Skeletal muscle satellite cell (primary cell): ENCODE data around the gene PHLDB3.
A peak's percentile ranks its signal among the peaks of the same experiment; 100 is the strongest.
"Not testable (repeated sequence)": the region's sequence is repeated elsewhere in the genome, so short reads cannot be mapped to it uniquely, and the experiment has no call there.

ENCODE experiments used
- H3K27me3 ChIP-seq: 2 replicates; pipeline ENCODE4 v1.7.0; 2013; ENCODE audit warnings: low read length; ENCODE audit not compliant: control insufficient read depth, insufficient read depth
- H3K36me3 ChIP-seq: 2 replicates; pipeline ENCODE4 v1.7.0; 2013; ENCODE audit warnings: mild to moderate bottlenecking, control low read depth, low read length; ENCODE audit not compliant: insufficient read depth
- H3K4me1 ChIP-seq: 2 replicates; pipeline ENCODE4 v1.7.0; 2013; ENCODE audit warnings: low read length; ENCODE audit not compliant: control insufficient read depth, insufficient read depth
- H3K4me2 ChIP-seq: 2 replicates; pipeline ENCODE4 v1.7.0; 2013; ENCODE audit warnings: mild to moderate bottlenecking, low read length
- H3K4me3 ChIP-seq: 2 replicates; pipeline ENCODE4 v1.7.0; 2013; ENCODE audit warnings: low read length
- H3K9ac ChIP-seq: 2 replicates; pipeline ENCODE4 v1.7.0; 2013; ENCODE audit warnings: mild to moderate bottlenecking, low read depth, low read length, moderate library complexity
- H3K9me3 ChIP-seq: replicated peaks from 2 replicates; pipeline ENCODE4 v1.7.0; 2013; ENCODE audit warnings: mild to moderate bottlenecking, control low read depth, low read length

The PHLDB3 gene

DNA sequence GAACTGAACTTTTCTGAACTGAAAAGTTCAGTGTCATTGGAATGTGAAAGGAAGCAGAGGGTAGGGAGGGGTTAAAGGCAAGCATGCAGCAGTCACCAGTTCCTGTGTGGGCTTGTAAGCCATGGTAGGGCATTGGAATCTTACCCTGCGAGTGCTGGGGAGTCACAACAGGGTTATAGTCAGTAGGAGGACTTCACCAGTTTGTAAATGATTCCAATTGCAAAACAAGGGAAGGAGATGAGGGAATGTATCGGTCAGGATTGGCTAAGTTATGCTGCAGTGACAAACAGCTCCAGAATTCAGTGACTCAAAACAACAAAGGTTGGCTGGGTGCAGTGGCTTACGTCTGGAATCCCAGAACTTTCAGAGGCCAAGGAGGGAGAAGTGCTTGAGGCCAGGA lies 52.0 kb downstream of the PHLDB3 start:
- no peak overlapping the region for H3K9ac ChIP-seq
- no peak overlapping the region for H3K4me3 ChIP-seq
- no peaks in the 10 kb centered on the region for H3K9me3 ChIP-seq
- no peaks in the 10 kb centered on the region for H3K4me1 ChIP-seq
- no peak overlapping the region for H3K4me2 ChIP-seq
- H3K27me3 ChIP-seq: peaks cover 7% of the 10 kb centered on the region
- no peaks in the 10 kb centered on the region for H3K36me3 ChIP-seq

DNA sequence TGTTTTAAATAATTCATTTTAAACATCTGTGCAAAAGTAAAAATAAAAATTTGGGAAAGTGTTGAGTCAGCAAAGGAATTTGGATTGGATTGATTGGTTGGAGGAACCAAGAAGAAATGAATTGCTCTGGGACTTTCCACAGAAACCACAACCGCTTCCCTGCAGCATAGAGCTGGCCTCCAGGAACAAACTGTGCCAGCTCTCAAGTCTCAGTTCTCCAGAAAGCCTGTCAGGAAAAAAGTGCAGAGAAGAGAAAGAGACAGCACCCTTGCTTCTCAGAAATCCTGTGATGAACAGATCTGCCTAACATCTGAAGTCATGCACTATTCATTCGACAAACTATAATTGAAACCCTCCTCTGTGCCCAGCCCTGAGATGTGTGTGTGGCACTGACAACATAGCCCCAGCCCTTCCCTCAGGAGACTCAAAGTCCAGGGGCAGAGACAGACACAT lies 54.0 kb downstream of the PHLDB3 start:
- Histone ChIP-seq H3K36me3 (no peaks in the 10 kb centered on the region), H3K4me3 (no peak overlapping the region), H3K4me2 (no peak overlapping the region), H3K4me1 (no peaks in the 10 kb centered on the region), H3K27me3 (peaks cover 2% of the 10 kb centered on the region), H3K9me3 (no peaks in the 10 kb centered on the region), H3K9ac (no peak overlapping the region)

DNA sequence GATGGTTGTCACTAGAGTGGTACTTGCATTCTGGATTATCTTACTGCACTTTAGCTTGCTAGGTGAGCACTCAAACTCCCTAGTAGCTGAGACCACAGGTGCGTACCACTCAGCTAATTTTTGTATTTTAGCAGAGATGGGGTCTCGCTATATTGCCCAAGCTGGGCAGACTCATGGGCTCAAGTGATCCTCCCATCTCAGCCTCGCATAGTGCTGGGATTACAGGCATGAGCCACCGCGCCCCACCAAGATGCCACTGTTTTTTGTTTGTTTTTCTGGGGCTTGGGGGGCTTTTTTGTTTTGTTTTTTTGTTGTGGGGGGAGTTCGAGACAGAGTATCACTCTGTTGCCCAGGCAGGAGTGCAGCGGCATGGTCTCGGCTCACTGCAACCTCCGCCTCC lies 56.9 kb downstream of the PHLDB3 start:
- no peaks in the 10 kb centered on the region for H3K36me3 ChIP-seq

DNA sequence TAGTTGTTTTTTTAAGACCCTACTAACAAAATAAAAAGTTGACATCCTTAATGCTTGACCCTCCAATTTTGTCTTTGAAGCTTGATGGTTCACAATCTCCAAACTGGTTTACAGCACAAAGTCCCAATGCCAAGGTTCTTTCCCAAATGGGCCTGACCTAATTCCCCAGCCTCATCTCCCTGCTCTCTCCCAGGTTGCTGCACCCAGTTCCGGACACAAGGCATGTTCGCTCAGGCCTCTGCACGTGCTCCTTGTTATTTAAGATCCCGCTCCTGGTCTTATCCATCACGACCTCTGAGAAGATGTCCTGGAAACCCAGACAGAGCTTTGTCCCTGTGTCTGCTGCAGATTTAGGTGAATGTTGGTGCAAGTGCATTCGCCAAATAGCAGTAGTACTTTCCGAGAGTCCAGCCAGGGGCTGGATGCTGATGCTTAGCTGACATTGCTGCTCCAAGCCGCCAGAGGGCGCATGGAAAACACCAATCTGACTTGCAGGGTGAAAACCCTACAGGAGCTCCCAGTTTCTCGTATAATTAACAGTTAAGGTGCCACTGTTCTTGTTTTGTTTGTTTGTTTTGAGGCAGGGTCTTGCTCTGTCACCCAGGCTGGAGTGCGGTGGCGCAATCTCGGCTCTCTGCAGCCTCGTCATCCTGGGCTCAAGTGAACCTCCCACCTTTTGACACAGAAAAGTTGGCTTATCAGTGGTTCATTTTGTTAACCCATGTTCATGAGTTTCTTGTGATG lies 57.6 kb downstream of the PHLDB3 start:
- Histone ChIP-seq H3K4me1 (no peaks in the 10 kb centered on the region), H3K27me3 (no peaks in the 10 kb centered on the region), H3K4me3 (no peak overlapping the region), H3K9ac (no peak overlapping the region), H3K4me2 (no peak overlapping the region), H3K36me3 (no peaks in the 10 kb centered on the region), H3K9me3 (no peaks in the 10 kb centered on the region)

More for the DNA sequence above, 56.9 kb downstream of the PHLDB3 start:
- Histone ChIP-seq H3K27me3 (no peaks in the 10 kb centered on the region), H3K4me3 (no peak overlapping the region), H3K4me1 (no peaks in the 10 kb centered on the region), H3K9me3 (no peaks in the 10 kb centered on the region), H3K4me2 (no peak overlapping the region), H3K9ac (no peak overlapping the region)

DNA sequence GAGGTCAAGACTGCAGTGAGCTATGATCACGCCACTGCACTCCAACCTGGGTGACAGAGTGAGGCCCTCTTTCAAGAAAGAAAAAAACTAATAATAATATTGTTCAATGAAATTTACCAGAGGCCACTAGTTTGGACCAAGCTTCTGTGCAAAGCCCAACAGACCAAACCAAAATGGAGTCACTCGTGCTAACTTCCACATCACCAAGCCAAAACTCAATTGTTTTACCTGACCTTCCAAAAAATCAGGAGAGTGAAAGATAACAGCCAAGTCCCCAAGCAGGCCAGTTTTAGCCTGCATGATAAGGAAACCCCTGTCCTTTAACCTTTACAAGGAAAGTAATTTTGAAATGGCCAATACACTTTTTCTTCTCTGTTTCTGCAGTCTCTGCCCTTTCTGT lies 59.1 kb downstream of the PHLDB3 start:
- Histone ChIP-seq H3K27me3 (no peaks in the 10 kb centered on the region), H3K9me3 (no peaks in the 10 kb centered on the region), H3K36me3 (no peaks in the 10 kb centered on the region), H3K4me3 (no peak overlapping the region), H3K9ac (no peak overlapping the region), H3K4me2 (no peak overlapping the region), H3K4me1 (no peaks in the 10 kb centered on the region)

DNA sequence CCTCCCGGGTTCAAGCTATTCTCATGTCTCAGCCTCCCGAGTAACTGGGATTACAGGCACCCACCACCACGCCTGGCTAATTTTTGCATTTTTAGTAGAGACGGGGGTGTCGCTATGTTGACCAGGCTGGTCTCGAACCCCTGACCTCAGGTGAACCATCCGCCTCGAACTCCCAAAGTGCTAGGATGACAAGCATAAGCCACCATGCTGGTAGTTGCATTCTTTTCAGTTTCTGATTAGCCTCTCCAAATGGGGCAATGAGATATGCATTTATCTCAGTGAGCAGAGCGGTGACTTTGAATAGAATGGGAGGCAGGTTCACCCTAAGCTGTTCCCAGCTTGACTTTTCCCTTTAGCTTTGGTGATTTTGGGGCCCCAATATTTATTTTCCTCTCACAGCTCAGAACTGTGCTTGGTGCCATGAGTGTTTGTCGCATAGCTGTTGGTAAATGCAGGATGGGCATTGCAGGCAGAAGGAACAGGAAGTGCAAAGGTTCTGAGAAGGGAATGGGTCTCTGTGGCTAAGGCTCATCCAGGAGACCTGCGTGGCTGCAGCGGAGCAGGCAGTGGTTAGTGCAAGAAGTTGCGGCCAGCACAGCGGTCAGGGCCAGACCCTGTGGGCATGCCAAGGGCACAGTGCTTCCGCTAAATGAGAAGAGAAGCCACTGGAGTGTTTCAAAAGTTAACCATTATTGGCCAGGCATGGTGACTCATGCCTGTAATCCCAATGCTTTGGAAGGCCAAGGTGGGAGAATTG lies 59.8 kb downstream of the PHLDB3 start:
- no peak overlapping the region for H3K9ac ChIP-seq
- H3K4me3 ChIP-seq: no peak overlapping the region
- H3K36me3 ChIP-seq: no peaks in the 10 kb centered on the region
- no peaks in the 10 kb centered on the region for H3K27me3 ChIP-seq
- H3K9me3 ChIP-seq: no peaks in the 10 kb centered on the region
- no peaks in the 10 kb centered on the region for H3K4me1 ChIP-seq
- H3K4me2 ChIP-seq: no peak overlapping the region

DNA sequence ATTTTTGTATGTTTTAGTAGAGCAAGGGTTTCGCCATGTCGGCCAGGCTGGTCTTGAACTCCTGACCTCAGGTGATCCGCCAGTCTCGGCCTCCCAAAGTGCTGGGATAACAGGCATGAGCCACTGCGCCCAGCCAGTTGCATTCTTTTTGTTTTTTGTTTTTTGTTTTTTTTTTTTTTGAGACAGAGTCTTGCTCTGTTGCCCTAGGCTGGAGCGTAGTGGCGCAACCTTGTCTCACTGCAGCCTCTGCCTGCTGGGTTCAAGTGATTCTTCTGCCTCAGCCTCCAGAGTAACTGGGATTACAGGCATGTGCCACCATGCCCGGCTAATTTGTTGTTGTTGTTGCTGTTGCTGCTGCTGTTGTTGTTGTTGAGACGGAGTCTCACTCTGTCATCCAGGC lies 60.5 kb downstream of the PHLDB3 start:
- not testable (repeated sequence) for H3K36me3 ChIP-seq, H3K9me3 ChIP-seq, H3K4me3 ChIP-seq, H3K4me2 ChIP-seq, H3K27me3 ChIP-seq, H3K4me1 ChIP-seq, H3K9ac ChIP-seq

DNA sequence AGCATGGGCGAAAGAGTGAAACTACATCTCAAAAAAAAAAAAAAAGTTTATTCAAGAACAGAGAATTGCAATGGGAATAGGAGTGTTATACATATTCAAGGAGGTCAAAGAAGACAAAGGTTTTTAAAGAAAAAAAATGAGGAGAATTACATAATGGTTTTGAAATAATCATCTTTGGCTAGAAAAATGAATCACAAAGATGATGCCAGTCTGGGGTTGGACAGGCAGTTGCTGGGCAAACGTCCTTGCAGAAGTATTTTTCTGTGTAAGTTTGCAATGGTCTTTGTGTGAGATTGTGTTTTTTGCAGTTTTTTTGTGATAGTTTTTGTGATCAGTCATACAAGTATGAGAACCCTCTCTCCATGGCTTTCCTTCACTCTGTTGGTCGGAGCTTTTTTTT lies 62.8 kb downstream of the PHLDB3 start:
- Histone ChIP-seq H3K9me3 (no peaks in the 10 kb centered on the region), H3K4me2 (no peak overlapping the region), H3K27me3 (no peaks in the 10 kb centered on the region), H3K9ac (no peak overlapping the region), H3K4me1 (peaks cover 8% of the 10 kb centered on the region), H3K4me3 (no peak overlapping the region), H3K36me3 (no peaks in the 10 kb centered on the region)

DNA sequence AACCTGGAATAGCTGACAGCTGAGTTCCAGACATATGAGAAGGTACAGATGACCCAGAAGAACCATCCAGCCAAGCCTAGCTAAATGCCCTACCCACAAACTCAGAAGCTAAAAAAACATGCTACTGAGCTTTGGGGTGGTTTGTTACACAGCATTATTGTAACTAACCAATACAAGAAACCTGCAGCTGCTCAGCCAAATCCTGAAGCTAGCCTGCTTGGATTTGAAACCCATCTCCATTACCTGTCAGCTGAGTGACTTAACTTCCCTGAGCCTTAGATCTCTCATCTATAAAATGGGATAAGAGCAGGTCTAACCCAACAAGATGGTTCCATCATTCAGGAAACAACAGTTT lies 64.9 kb downstream of the PHLDB3 start:
- Histone ChIP-seq H3K4me2 (no peak overlapping the region), H3K4me3 (no peak overlapping the region), H3K9ac (no peak overlapping the region)

DNA sequence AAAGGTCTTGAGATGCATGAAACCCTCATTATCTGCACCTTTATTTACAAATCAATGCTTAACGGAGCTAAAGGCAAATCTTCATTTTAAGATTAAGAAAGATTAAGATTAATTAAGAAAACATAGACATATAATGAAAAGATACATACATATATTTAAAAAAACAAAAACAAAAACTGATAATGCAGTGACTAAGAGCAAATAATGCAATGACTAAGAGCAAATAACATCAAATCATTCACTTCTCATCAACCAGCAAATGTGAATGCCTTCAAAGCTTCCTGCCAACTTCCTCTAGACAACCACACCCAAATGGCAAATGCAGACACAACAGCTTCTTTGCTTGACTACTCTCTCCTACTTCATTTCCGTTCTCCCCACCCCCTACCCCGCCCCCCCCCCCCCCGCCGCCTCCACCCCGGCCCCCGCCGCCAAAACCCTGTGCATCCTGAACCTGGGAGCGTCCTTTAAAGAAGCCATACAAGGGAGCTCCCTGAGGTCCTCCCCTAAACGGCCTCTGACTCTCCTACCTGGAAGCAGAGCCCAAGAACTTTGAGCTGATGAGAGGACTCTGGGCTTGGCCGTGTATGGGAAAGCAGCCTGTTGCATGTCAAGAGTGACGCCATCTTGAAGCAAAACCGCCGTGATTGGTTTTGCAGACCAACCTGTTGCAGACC lies 65.4 kb downstream of the PHLDB3 start:
- Histone ChIP-seq H3K27me3 (no peaks in the 10 kb centered on the region), H3K9ac (no peak overlapping the region), H3K4me1 (peaks cover 8% of the 10 kb centered on the region), H3K4me3 (no peak overlapping the region), H3K36me3 (no peaks in the 10 kb centered on the region), H3K9me3 (no peaks in the 10 kb centered on the region), H3K4me2 (peak overlapping the region; percentile 49)

More for the DNA sequence above, 64.9 kb downstream of the PHLDB3 start:
- Histone ChIP-seq H3K4me1 (peaks cover 8% of the 10 kb centered on the region), H3K27me3 (no peaks in the 10 kb centered on the region), H3K9me3 (no peaks in the 10 kb centered on the region), H3K36me3 (no peaks in the 10 kb centered on the region)

DNA sequence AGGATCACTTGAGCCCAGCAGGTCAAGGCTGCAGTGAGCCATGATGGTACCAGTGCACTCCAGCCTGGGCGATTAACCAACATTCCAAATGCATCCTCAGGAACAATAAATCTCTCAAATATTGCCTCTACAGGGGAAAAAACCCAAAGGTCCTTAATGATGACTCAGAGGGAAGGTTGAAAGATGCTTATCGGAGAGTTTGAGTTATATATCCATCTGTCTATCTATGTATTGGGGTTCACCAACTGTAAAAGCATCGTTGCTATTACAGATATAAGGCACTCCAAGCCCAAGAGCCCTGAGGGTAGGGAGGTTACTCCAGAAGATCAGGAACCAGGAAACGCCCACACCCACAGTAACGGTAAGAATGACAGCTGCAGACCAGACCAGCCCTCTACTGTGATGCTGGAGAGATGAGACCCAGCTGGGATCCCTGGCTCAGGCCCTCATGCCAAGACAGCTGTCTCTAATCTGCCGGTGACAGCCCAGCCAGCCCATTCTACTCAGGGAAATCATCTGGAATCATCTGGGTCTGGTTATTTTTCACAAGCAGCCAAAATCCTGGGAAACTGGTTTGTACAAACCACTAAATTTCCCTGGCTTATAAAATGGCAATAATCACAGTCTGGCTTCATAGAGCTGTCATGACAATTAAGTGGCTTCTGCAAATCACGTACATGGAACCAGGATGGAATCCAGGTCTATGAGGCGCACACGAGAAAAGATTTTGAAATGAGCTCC lies 66.1 kb downstream of the PHLDB3 start:
- H3K36me3 ChIP-seq: no peaks in the 10 kb centered on the region
- peak overlapping the region; percentile 49 for H3K4me2 ChIP-seq
- H3K9me3 ChIP-seq: no peaks in the 10 kb centered on the region
- H3K27me3 ChIP-seq: no peaks in the 10 kb centered on the region
- H3K9ac ChIP-seq: no peak overlapping the region
- no peak overlapping the region for H3K4me3 ChIP-seq
- peaks cover 8% of the 10 kb centered on the region for H3K4me1 ChIP-seq
